K562 (cell line): Measurements from ENCODE around the gene CNRIP1. TPM values are rescaled to one million over a fixed set of nuclear protein-coding genes. Genes with fewer than 3 reads are reported as not detected.

Experiments used
- ATAC-seq: fragments of 200-7000 bp; cut with Tn5 transposase; 3 replicates; pipeline ENCODE4 v1.9.1; 2020; ENCODE audit warnings: moderate library complexity
- BruUV-seq: library from RNA; stranded (reverse); fragments of 400-500 nt; replicated peaks from 2 replicates; lab custom pipeline; 2021; lab: Mats Ljungman, UMichigan
- CTCF ChIA-PET: fragments of 300-600 bp; formaldehyde crosslinking; extraction: SDS; loops from one replicate; lab custom pipeline; 2021; ENCODE audit warnings: low intra/inter-chr PET ratio; lab: Yijun Ruan, JAX
- POLR2A ChIA-PET: fragments of 300-600, 350-650 bp; sonication (Branson Sonifier 250); formaldehyde crosslinking; extraction: SDS; loops from one replicate; lab custom pipeline; 2021; ENCODE audit warnings: antibody characterized with exemption, inconsistent platforms; lab: Yijun Ruan, JAX
- DNase-seq, 4 experiments: peaks; one replicate each; pipeline versions ENCODE4 v3.0.0 to v3.0.0-alpha.2; 2011 to 2018; ENCODE audit warnings: low spot score in 3 of 4, mixed read lengths in 3 of 4; ENCODE audit errors: extremely low read depth in 1 of 4
- FAIRE-seq: peaks from 2 replicates; lab custom pipeline; 2011; peaks lifted over from hg19 to GRCh38; lab: Jason Lieb, UNC
- H2AFZ ChIP-seq: 2 replicates; pipeline ENCODE4 v1.6.0; 2011; ENCODE audit warnings: low read depth, low read length, control low read depth, inconsistent platforms
- H3K27ac ChIP-seq: fragments of 200-600 bp; 3 replicates; pipeline ENCODE4 v1.8.0; 2011; ENCODE audit warnings: low read depth, mild to moderate bottlenecking, control low read depth, inconsistent platforms, low read length, moderate library complexity, mixed read lengths; ENCODE audit errors: extremely low read depth
- H3K27me3 ChIP-seq, 2 experiments: fragments of 300-600 bp in 1 of 2; 2 replicates in 1 of 2; 3 replicates in 1 of 2; pipeline versions ENCODE4 v1.6.0 to v1.8.0; 2011; ENCODE audit warnings: inconsistent platforms in 2 of 2, low read length in 2 of 2, mild to moderate bottlenecking in 1 of 2, mixed read lengths in 1 of 2, moderate library complexity in 1 of 2; ENCODE audit not compliant: control insufficient read depth in 2 of 2, insufficient read depth in 2 of 2
- H3K36me3 ChIP-seq: fragments of 300-600 bp; 3 replicates; pipeline ENCODE4 v1.8.0; 2011; ENCODE audit warnings: mild to moderate bottlenecking, low read length, inconsistent platforms; ENCODE audit not compliant: control insufficient read depth, insufficient read depth
- H3K4me1 ChIP-seq, 2 experiments: fragments of 200-600 bp in 1 of 2; replicated peaks in 1 of 2; 2 replicates in 1 of 2; 3 replicates in 1 of 2; pipeline versions ENCODE4 v1.5.1 to v1.8.0; 2011; ENCODE audit warnings: inconsistent platforms in 2 of 2, low read length in 2 of 2, mild to moderate bottlenecking in 1 of 2, mixed read lengths in 1 of 2, moderate library complexity in 1 of 2; ENCODE audit not compliant: control insufficient read depth in 2 of 2, insufficient read depth in 2 of 2
- H3K4me2 ChIP-seq: 2 replicates; pipeline ENCODE4 v1.6.1; 2011; ENCODE audit warnings: low read length, control low read depth, inconsistent platforms, mixed read lengths; ENCODE audit not compliant: insufficient read depth
- H3K4me3 ChIP-seq: fragments of 200-600 bp; sonication (generic), shearing (Covaris generic); 2 replicates; pipeline ENCODE4 v1.5.1; 2016; ENCODE audit warnings: control low read depth, inconsistent platforms
- H3K79me2 ChIP-seq: fragments of 200-600 bp; 3 replicates; pipeline ENCODE4 v1.8.0; 2011; ENCODE audit warnings: low read length, inconsistent platforms; ENCODE audit not compliant: control insufficient read depth, insufficient read depth
- H3K9ac ChIP-seq, 2 experiments: 2 replicates each; pipeline versions ENCODE4 v1.6.0 to v1.6.1; 2011; ENCODE audit warnings: low read depth in 2 of 2, low read length in 2 of 2, control low read depth in 1 of 2, inconsistent platforms in 1 of 2, mild to moderate bottlenecking in 1 of 2, mixed read lengths in 1 of 2; ENCODE audit not compliant: insufficient read depth in 1 of 2
- H3K9me1 ChIP-seq: one replicate; pipeline ENCODE4 v1.6.0; 2011; ENCODE audit warnings: inconsistent platforms, mild to moderate bottlenecking, low read length, moderate library complexity; ENCODE audit not compliant: control insufficient read depth, insufficient read depth
- H3K9me3 ChIP-seq: replicated peaks from 2 replicates; pipeline ENCODE4 v1.5.1; 2011; ENCODE audit warnings: low read depth, low read length, inconsistent platforms; ENCODE audit not compliant: control insufficient read depth, insufficient read depth
- H4K20me1 ChIP-seq: replicated peaks from 2 replicates; pipeline ENCODE4 v1.6.1; 2011; ENCODE audit warnings: low read length, inconsistent platforms, mixed read lengths; ENCODE audit not compliant: control insufficient read depth, insufficient read depth
- BACH1 ChIP-seq: fragments of 200-800 bp; sonication (Bioruptor generic); IDR thresholded peaks from 2 replicates; pipeline ENCODE4 v1.6.1; 2016; ENCODE audit warnings: missing genetic modification characterization, missing compliant biosample characterization
- CBFA2T3 ChIP-seq: fragments of 450-650 bp; IDR thresholded peaks from 2 replicates; pipeline ENCODE4 v1.6.1; 2017
- ELF1 ChIP-seq: fragments of 200-800 bp; sonication (Bioruptor generic); IDR thresholded peaks from 2 replicates; pipeline ENCODE4 v1.6.1; 2016; ENCODE audit warnings: missing genetic modification characterization, missing compliant biosample characterization
- JUND ChIP-seq, 2 experiments: IDR thresholded peaks; 2 replicates in 1 of 2; 3 replicates in 1 of 2; pipeline ENCODE4 v1.6.1; 2011; ENCODE audit warnings: borderline replicate concordance in 2 of 2, low read depth in 2 of 2, low read length in 2 of 2, improper control_type of control experiment in 1 of 2, missing biosample characterization in 1 of 2, missing genetic modification characterization in 1 of 2, missing genetic modification reagents in 1 of 2
- MEIS2 ChIP-seq: fragments of 450-650 bp; IDR thresholded peaks from 2 replicates; pipeline ENCODE4 v1.6.1; 2014; ENCODE audit warnings: mild to moderate bottlenecking; ENCODE audit not compliant: partially characterized antibody
- POLR2B ChIP-seq: fragments of 450-650 bp; IDR thresholded peaks from 2 replicates; pipeline ENCODE4 v1.6.1; 2018; ENCODE audit warnings: low read depth; ENCODE audit not compliant: partially characterized antibody
- ZFP30 ChIP-seq: fragments of 250-450 bp; sonication (Bioruptor Pico); IDR thresholded peaks from 2 replicates; pipeline ENCODE4 v1.8.0; 2022; ENCODE audit warnings: moderate library complexity, mild to moderate bottlenecking, inconsistent platforms, borderline replicate concordance
- ZNF263 ChIP-seq: sonication (generic); formaldehyde crosslinking; IDR thresholded peaks from 2 replicates; pipeline ENCODE4 v1.8.0; 2022; ENCODE audit warnings: mild to moderate bottlenecking, missing genetic modification reagents, borderline replicate concordance
- WGBS: fragments of 100-300 bp; shearing (Covaris generic); methylation state at CpG from one replicate; pipeline ENCODE4 v1.1.6; 2016; ENCODE audit warnings: low coverage, mixed read lengths; ENCODE audit not compliant: insufficient coverage; ENCODE audit errors: missing lambda C conversion rate; 5-methylcytosine and 5-hydroxymethylcytosine counted together
- in situ Hi-C: fragments of 300-500 bp; cut with MboI; formaldehyde crosslinking; loops from 4 replicates; pipeline ENCODE4 v1.15.0; 2018; ENCODE audit warnings: inconsistent platforms, mixed read lengths
- intact Hi-C: fragments of 100-400 bp; cut with micrococcal nuclease; formaldehyde crosslinking; loops from 2 replicates; pipeline ENCODE4 v1.14.2; 2022
- polyA plus RNA-seq, 8 experiments: library from polyadenylated mRNA; depleted of rRNA in 4 of 8; stranded (reverse) in 5 of 8; unstranded in 3 of 8; fragments of >200 nt; fragmentation: Nextera tagmentation in 2 of 8; fragmentation: Illumina TruSeq in 1 of 8; extraction: Ambion mirVana in 2 of 8; extraction: Trizol in 1 of 8; gene quantifications; 2 replicates each; pipeline versions ENCODE4 v1.2.1 to v1.2.3, GENCODE V29; 2011 to 2014; ENCODE audit warnings: inconsistent platforms in 1 of 8, missing spikeins in 1 of 8
- total RNA-seq, 7 experiments: library from RNA; depleted of rRNA in 6 of 7; stranded (reverse); fragments of >200 nt in 6 of 7; fragmentation: Illumina TruSeq in 2 of 7; extraction: Trizol in 2 of 7; gene quantifications; 2 replicates each; pipeline versions ENCODE4 v1.2.1 to v1.2.3, GENCODE V29; 2011 to 2021; ENCODE audit warnings: low replicate concordance in 1 of 7
- TF ChIP-seq, protein P1 (sequence below), 2 experiments: fragments of 450-650 bp in 1 of 2; sonication (generic) in 1 of 2; formaldehyde crosslinking; conservative IDR thresholded peaks; 2 replicates each; pipeline versions ENCODE4 v1.4.0 to v1.8.1; 2020 to 2022; ENCODE audit warnings: mild to moderate bottlenecking in 1 of 2, missing genetic modification reagents in 1 of 2
- TF ChIP-seq, protein P2 (sequence below): fragments of 450-650 bp; IDR thresholded peaks from 2 replicates; pipeline ENCODE4 v1.6.1; 2016
- TF ChIP-seq, protein P3 (sequence below), 2 experiments: IDR thresholded peaks in 1 of 2; conservative IDR thresholded peaks in 1 of 2; 2 replicates each; pipeline ENCODE4 v1.6.1; 2016; ENCODE audit warnings: low read depth in 2 of 2, mild to moderate bottlenecking in 1 of 2, missing compliant biosample characterization in 1 of 2, missing genetic modification characterization in 1 of 2, moderate library complexity in 1 of 2

Gene CNRIP1
- total and polyA plus RNA-seq, 9 of the 15 experiments (the other 6 are each of a cell fraction or from before 2014, with no cell fraction given): 0.59 to 2.1 (median 1.5) TPM

DNA sequence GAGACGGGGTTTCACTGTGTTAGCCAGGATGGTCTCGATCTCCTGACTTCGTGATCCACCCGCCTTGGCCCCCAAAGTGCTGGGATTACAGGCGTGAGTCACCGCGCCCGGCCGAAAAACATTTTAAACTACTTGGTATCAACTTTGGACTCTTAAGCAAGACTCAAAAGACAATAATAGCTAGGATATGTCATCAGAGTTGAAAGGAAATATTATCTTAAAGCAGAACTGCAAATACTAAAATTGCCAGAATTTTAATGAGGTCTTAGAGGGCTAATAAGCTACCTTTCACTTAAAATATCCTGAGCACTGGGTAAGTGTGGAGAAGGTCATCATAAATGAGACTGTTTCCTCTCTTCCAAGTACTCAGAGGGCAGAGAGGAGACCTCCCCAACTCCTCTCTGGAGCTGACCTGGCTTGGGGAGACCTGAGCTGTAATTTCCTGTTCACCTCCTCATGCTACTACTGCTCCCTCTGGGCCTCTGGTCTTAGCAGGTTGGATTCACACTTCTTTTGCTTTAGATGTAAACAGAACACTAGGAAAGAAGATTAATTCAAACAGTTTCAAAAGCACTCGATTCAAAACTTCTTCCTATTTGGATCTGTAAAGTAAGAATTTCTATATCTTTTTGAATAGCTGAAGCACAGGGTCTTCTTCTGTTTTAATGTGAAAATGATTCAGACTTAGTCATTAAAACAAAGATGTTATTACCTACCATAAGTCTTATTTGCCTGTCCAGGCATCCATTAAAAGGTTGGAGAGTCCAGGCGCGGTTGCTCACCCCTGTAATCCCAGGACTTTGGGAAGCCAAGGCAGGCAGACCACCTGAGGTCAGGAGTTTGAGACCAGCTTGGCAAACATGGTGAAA lies 16.5 kb downstream of the CNRIP1 start (continued):
- no peak for TF ChIP-seq JUND (IDR thresholded peaks at IDR 0.05; ENCODE audit: borderline replicate concordance, low read depth, low read length)
- TF ChIP-seq JUND (tag; IDR thresholded peaks at IDR 0.05; ENCODE audit: borderline replicate concordance, low read depth, low read length): no peak
- TF ChIP-seq, protein P1, sequence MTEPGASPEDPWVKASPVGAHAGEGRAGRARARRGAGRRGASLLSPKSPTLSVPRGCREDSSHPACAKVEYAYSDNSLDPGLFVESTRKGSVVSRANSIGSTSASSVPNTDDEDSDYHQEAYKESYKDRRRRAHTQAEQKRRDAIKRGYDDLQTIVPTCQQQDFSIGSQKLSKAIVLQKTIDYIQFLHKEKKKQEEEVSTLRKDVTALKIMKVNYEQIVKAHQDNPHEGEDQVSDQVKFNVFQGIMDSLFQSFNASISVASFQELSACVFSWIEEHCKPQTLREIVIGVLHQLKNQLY (CRISPR knock-in tag; conservative IDR thresholded peaks at IDR 0.05): no peak

DNA sequence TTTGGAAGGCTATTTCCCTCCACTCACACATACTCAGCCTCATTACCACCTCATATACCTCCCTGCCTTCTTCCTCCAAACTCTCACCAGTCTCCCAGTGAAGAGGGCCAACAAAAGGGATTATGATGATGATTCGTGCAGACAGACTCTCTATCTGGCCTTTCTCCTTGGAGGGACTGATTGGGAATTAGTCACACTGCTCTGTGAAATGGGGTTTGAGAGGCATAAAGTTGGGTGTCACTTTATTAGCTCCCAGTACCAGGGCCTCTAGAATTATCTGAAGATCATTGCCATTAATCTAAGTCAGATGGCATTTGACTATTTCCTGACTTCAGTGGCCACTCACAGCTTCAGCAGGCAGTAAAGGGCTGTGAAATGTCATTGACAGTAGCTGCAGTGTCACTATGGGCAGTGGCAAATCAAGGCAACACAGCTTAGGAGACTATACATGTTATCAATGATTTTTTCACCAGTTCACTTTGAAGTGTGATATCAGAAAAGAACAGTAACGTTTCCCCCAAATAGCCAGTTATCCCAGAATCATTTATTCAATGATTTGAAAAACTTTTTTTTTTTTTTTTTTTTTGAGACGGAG lies 17.4 kb downstream of the CNRIP1 start:
- ChIA-PET POLR2A (interaction anchor here (0.6 to 1.8 kb wide), 5 partner anchors 8 to 19 kb away, joined by 3 to 5 read pairs (median 4); partner anchors contain the start of gene CNRIP1), CTCF (no interaction called here)
- BruUV-seq: no TSS peak
- Histone ChIP-seq H3K36me3 (no peaks in the 10 kb centered on the region), H2AFZ (peak overlapping the region; percentile 0; the same call in 1 of the 2 replicates), H3K9ac (no peak overlapping the region), H3K79me2 (no peaks in the 10 kb centered on the region), H3K27ac (no peak overlapping the region), H3K27me3 (no peaks in the 10 kb centered on the region), H4K20me1 (no peaks in the 10 kb centered on the region), H3K9me1 (no peaks in the 10 kb centered on the region), H3K9me3 (no peaks in the 10 kb centered on the region), H3K4me2 (no peak overlapping the region), H3K4me1 (peaks cover 4 to 6% of the 10 kb centered on the region in 2 experiments; a peak in 3 of 5 replicates), H3K4me3 (no peak overlapping the region)
- peak; percentile 22; the same call in 1 of the 3 replicates for ATAC-seq
- no peak for DNase-seq
- 10% methylated on average over 2 of the region's 3 CpGs for WGBS
- peak; percentile 77 for FAIRE-seq
- in situ Hi-C loops (no loop called here), intact Hi-C loops (no loop called here)
- TF ChIP-seq POLR2B (no peak), ELF1 (tag) (no peak), ZFP30 (CRISPR knock-in tag) (no peak), BACH1 (tag) (no peak), ZNF263 (no peak), MEIS2 (peak; percentile 36), CBFA2T3 (0 out of 2 replicates have a peak, but pooled peaks have one; percentile 9)
- TF ChIP-seq, protein P2, sequence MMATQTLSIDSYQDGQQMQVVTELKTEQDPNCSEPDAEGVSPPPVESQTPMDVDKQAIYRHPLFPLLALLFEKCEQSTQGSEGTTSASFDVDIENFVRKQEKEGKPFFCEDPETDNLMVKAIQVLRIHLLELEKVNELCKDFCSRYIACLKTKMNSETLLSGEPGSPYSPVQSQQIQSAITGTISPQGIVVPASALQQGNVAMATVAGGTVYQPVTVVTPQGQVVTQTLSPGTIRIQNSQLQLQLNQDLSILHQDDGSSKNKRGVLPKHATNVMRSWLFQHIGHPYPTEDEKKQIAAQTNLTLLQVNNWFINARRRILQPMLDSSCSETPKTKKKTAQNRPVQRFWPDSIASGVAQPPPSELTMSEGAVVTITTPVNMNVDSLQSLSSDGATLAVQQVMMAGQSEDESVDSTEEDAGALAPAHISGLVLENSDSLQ: peak; percentile 42; the same call in 1 of the 2 replicates
- TF ChIP-seq, protein P3, sequence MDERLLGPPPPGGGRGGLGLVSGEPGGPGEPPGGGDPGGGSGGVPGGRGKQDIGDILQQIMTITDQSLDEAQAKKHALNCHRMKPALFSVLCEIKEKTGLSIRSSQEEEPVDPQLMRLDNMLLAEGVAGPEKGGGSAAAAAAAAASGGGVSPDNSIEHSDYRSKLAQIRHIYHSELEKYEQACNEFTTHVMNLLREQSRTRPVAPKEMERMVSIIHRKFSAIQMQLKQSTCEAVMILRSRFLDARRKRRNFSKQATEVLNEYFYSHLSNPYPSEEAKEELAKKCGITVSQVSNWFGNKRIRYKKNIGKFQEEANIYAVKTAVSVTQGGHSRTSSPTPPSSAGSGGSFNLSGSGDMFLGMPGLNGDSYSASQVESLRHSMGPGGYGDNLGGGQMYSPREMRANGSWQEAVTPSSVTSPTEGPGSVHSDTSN (CRISPR knock-in tag; IDR thresholded peaks at IDR 0.05; ENCODE audit: low read depth): no peak
- TF ChIP-seq, protein P3 (tag; conservative IDR thresholded peaks at IDR 0.05; ENCODE audit: low read depth): peak; percentile 50; the same call in 1 of the 2 replicates
